Kidney (tissue), 14 donors: ENCODE results near the gene DCLK3. TPM values are rescaled to one million over a fixed set of nuclear protein-coding genes. Genes with fewer than 3 reads are reported as not detected.

Experiments used
- DNase-seq, 5 donors: peaks; one replicate each; pipeline ENCODE4 v3.0.0-alpha.2; 2013 to 2020
- FAIRE-seq: peaks from 2 replicates; lab custom pipeline; 2012; peaks lifted over from hg19 to GRCh38; lab: Jason Lieb, UNC
- H3K27ac ChIP-seq, 2 donors: one replicate each; pipeline ENCODE4 v1.7.0; 2013; ENCODE audit warnings: low read depth in 2 of 2, low read length in 2 of 2, inconsistent platforms in 1 of 2
- H3K27me3 ChIP-seq: one replicate; pipeline ENCODE4 v1.7.1; 2013; ENCODE audit warnings: low read length, inconsistent platforms; ENCODE audit not compliant: control insufficient read depth, insufficient read depth
- H3K36me3 ChIP-seq, 3 donors: one replicate each; pipeline versions ENCODE4 v1.7.0 to v1.7.1; 2013; ENCODE audit warnings: low read length in 3 of 3, control low read depth in 1 of 3, inconsistent platforms in 1 of 3; ENCODE audit not compliant: insufficient read depth in 3 of 3, control insufficient read depth in 2 of 3
- H3K4me1 ChIP-seq, 3 donors: one replicate each; pipeline versions ENCODE4 v1.7.0 to v1.7.1; 2013; ENCODE audit warnings: low read length in 3 of 3, inconsistent platforms in 1 of 3, low read depth in 1 of 3; ENCODE audit not compliant: control insufficient read depth in 2 of 3, insufficient read depth in 2 of 3
- H3K4me3 ChIP-seq, 3 donors: one replicate each; pipeline versions ENCODE4 v1.7.0 to v1.8.1; 2013; ENCODE audit warnings: low read length in 3 of 3, control low read depth in 1 of 3, inconsistent platforms in 1 of 3
- H3K9ac ChIP-seq, 3 donors: one replicate each; pipeline versions ENCODE4 v1.7.0 to v1.7.1; 2013; ENCODE audit warnings: low read length in 3 of 3, control low read depth in 1 of 3, inconsistent platforms in 1 of 3
- H3K9me3 ChIP-seq, 3 donors: one replicate each; pipeline versions ENCODE4 v1.7.0 to v1.7.1; 2013; ENCODE audit warnings: low read length in 3 of 3, control low read depth in 1 of 3, inconsistent platforms in 1 of 3; ENCODE audit not compliant: control insufficient read depth in 2 of 3, insufficient read depth in 1 of 3
- intact Hi-C: fragments of 100-400 bp; cut with DNase I; formaldehyde crosslinking; loops from one replicate; pipeline ENCODE4 v1.11.1; 2022
- polyA plus RNA-seq: library from polyadenylated mRNA; stranded (reverse); fragments of 350-450 nt; fragmentation: Illumina TruSeq; extraction: RNeasy Lipid Tissue Mini Kit (QIAGEN cat#74804); gene quantifications from one replicate; pipeline ENCODE4 v1.2.3, GENCODE V29; 2014; ENCODE audit warnings: low read depth, low replicate concordance; ENCODE audit not compliant: insufficient read depth
- total RNA-seq: library from RNA; stranded (reverse); fragmentation: NEBNext Ultra II Directional; extraction: Animal tissue kit (Norgen Biotek cat#: 25700); gene quantifications from one replicate; pipeline ENCODE4 v1.2.1, GENCODE V29; 2021
- TF ChIP-seq, protein P1 (sequence below): IDR thresholded peaks from 3 replicates; pipeline ENCODE4 v1.5.1; 2012; ENCODE audit warnings: mild to moderate bottlenecking, moderate library complexity, borderline replicate concordance; ENCODE audit not compliant: insufficient read depth; ENCODE audit errors: extremely low read depth
- donor health status: control.
- donor health status: control.
- donor health status: control.
- donor health status: control.
- donor health status: control.
- donor health status: DM: yes; HTN: yes; CAD: no.
- donor health status: Normal renal cell carcinoma (clear cell type).

Gene DCLK3
- total and polyA plus RNA-seq, 2 donors from 2014 or later = not detected

DNA sequence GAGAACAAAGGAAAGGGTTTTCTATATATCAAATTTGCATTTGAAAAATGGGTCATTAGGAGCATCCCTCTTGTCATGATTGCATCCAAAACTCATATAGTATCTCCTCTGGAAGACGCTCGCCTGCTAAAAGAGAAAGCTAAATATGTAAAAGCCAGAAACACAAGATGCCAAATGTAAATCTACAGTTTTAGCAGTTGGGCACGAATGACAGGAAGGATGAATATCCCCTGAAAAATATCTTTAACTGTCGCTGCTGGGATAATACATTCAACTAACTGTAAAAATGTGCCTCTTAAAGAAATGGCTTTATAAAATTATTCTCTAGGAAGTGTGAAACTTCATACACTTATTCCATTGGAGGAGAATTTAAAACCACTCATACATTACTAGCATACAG, 101.7 kb downstream of the DCLK3 start:
- Histone ChIP-seq H3K36me3 (no peaks in the 10 kb centered on the region), H3K27ac (no peak overlapping the region), H3K27me3 (no peaks in the 10 kb centered on the region), H3K4me1 (no peaks in the 10 kb centered on the region), H3K4me3 (no peak overlapping the region), H3K9ac (no peak overlapping the region), H3K9me3 (no peaks in the 10 kb centered on the region)
- TF ChIP-seq, protein P1, sequence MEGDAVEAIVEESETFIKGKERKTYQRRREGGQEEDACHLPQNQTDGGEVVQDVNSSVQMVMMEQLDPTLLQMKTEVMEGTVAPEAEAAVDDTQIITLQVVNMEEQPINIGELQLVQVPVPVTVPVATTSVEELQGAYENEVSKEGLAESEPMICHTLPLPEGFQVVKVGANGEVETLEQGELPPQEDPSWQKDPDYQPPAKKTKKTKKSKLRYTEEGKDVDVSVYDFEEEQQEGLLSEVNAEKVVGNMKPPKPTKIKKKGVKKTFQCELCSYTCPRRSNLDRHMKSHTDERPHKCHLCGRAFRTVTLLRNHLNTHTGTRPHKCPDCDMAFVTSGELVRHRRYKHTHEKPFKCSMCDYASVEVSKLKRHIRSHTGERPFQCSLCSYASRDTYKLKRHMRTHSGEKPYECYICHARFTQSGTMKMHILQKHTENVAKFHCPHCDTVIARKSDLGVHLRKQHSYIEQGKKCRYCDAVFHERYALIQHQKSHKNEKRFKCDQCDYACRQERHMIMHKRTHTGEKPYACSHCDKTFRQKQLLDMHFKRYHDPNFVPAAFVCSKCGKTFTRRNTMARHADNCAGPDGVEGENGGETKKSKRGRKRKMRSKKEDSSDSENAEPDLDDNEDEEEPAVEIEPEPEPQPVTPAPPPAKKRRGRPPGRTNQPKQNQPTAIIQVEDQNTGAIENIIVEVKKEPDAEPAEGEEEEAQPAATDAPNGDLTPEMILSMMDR = no peak
- DNase-seq (no peak), FAIRE-seq (no peak)
- intact Hi-C loops = no loop called here

Other genes starting within 250 kb of the DCLK3 start
- gene TRANK1, start 180.5 kb upstream of the DCLK3 start, total RNA-seq = 21.4 TPM
- gene TRANK1, start 180.5 kb upstream of the DCLK3 start, polyA plus RNA-seq = 1.2 TPM
- gene EPM2AIP1, start 228.6 kb upstream of the DCLK3 start, total RNA-seq = 26.5 TPM
- 7.4 TPM for gene EPM2AIP1, start 228.6 kb upstream of the DCLK3 start, polyA plus RNA-seq
- gene MLH1, start 229.0 kb upstream of the DCLK3 start, total RNA-seq = 29.2 TPM
- 22.9 TPM for gene MLH1, start 229.0 kb upstream of the DCLK3 start, polyA plus RNA-seq